Measurements from ENCODE around the gene NKPD1. TPM values are rescaled to one million over a fixed set of nuclear protein-coding genes. Genes with fewer than 3 reads are reported as not detected.

The NKPD1 gene
- polyA plus RNA-seq, 1 of the 3 experiments (the other 2 are of a cell fraction) = 0.12 TPM

DNA sequence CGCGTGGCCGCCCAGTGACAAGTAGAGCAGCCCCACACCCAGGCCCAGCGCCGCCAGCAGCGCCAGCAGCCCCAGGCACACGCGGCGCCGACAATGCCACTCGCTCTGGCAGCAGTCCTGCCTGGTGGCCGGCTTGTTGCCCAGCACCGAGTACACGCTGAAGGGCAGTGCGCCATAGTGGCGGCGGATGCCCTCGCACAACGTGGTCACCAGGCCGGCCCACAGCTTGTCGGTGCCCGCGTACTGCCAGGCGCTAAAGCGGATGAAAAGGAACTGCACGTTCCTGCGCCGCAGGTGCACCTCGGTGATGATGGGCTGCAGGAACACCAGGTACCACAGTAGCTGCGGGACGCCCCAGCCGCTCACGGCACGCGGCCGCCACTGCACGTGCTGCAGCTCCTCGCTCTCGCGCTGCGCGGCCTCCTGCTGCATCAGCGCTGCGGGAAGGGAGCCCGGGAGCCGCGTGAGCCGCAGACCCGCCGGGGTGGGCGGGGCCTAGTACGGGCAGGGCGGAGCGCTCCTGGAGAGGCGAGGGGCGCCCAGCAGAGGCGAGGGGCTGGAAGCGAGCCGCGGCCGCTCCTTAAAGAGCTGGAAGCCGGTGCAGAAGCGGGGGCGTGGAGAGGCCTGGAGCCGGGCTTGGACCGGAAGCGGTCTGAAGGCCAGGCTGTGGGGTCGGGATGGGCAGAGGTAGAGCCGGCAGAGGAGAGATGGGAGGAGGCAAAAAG is 7.3 kb downstream of the NKPD1 start (continued):
- TF ChIP-seq, protein P1, sequence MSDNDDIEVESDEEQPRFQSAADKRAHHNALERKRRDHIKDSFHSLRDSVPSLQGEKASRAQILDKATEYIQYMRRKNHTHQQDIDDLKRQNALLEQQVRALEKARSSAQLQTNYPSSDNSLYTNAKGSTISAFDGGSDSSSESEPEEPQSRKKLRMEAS (IDR thresholded peaks at IDR 0.05; ENCODE audit: low read depth) = peak; percentile 53; the same call in 1 of the 2 replicates
- no peak for TF ChIP-seq JUND (IDR thresholded peaks at IDR 0.05)
- TF ChIP-seq SIN3A (IDR thresholded peaks at IDR 0.05; ENCODE audit: borderline replicate concordance, low read depth, low read length) = no peak
- no peak for TF ChIP-seq TAF1 (IDR thresholded peaks at IDR 0.05; ENCODE audit: borderline replicate concordance, low read depth, low read length)

DNA sequence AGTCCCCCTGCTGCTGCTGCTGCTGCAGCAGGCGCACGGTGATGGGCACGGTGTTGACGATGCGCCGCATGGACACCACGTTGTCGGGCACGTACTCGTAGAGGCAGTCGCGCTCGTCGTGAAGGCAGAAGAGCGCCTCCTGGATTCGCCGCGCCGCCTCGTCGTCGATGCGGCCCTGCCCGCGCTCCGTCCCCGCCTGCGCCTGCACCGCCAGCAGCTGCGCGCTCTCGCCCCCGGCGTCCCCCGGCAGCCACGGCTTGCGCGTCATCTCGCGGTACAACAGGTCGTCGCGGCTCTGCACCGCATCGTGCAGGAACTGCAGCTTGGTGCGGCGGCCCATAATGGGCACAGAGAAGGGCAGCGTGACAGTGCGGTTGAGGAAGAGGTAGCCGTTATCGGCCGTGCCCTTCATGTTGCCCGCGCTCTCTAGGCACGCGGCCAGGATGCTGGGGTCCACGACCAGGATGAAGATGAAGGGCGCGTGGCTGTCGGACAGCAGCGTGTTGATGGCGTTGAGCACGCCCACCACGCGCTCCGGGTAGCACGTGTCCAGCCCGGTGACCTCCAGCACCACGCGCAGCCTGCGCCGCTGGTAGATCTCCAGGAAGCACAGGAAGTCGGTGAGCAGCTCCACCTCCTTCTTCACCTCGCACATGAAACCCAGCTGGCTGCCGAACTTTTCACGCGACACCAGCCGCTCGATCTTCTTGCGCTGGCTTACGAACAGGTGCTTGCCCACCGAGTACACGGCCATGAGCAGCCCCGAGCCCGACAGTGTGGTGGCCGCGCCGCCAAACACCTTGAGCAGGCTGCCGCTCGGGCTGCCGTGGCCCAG is 8.1 kb downstream of the NKPD1 start:
- ChIA-PET CTCF (interaction anchor here (0.8 to 4.1 kb wide), 12 partner anchors 9 to 187 kb away, joined by 3 to 21 read pairs (median 4); no protein-coding TSS in a partner anchor), POLR2A (no interaction called here)
- Histone ChIP-seq H3K4me1 (ENCODE audit: control insufficient read depth in 1 of 2, insufficient read depth in 2 of 2, low read depth in 1 of 2, low read length in 1 of 2) (peaks cover 0 to 17% of the 10 kb centered on the region in 2 experiments; a peak in 1 of 4 replicates), H3K79me2 (ENCODE audit: insufficient read depth) (no peaks in the 10 kb centered on the region), H3K9ac (no peak overlapping the region), H3K4me3 (ENCODE audit: low read depth in 2 of 2, low read length in 1 of 2) (peak overlapping the region in 1 of 2 experiments; percentile 13; a peak in 1 of 4 replicates), H4K20me1 (ENCODE audit: insufficient read depth) (no peaks in the 10 kb centered on the region), H3K4me2 (peak overlapping the region; percentile 37; the same call in 1 of the 2 replicates), H2AFZ (ENCODE audit: low read depth) (no peak overlapping the region), H3K36me3 (replicated peaks in 1 of 2; ENCODE audit: control insufficient read depth in 1 of 2, insufficient read depth in 2 of 2, low read length in 1 of 2) (no peaks in the 10 kb centered on the region), H3K27me3 (ENCODE audit: insufficient read depth) (no peaks in the 10 kb centered on the region; the same call in 1 of the 2 replicates), H3K9me3 (no peaks in the 10 kb centered on the region), H3F3A (replicated peaks; ENCODE audit: insufficient read depth) (no peaks in the 10 kb centered on the region), H3K27ac (ENCODE audit: low read depth in 2 of 2, low read length in 1 of 2) (no peak overlapping the region), H3K9me2 (no peaks in the 10 kb centered on the region)
- WGBS (ENCODE audit: low lambda C conversion rate) = 40% methylated on average over 72 of the region's 91 CpGs
- DNase-seq = peak; percentile 80
- TF ChIP-seq TCF12 (IDR thresholded peaks at IDR 0.05) (no peak), FOSL2 (IDR thresholded peaks at IDR 0.05; ENCODE audit: borderline replicate concordance, low read depth) (no peak), MEF2A (IDR thresholded peaks at IDR 0.05; ENCODE audit: borderline replicate concordance, low read depth) (no peak), RAD21 (IDR thresholded peaks at IDR 0.05; ENCODE audit: low read length) (no peak), CHD2 (IDR thresholded peaks at IDR 0.05; ENCODE audit: low read length, partially characterized antibody) (peak; percentile 25), JUND (IDR thresholded peaks at IDR 0.05) (no peak), EP300 (IDR thresholded peaks at IDR 0.05; ENCODE audit: borderline replicate concordance in 1 of 2, low read depth in 1 of 2, low read length in 1 of 2) (no peak), SMC3 (IDR thresholded peaks at IDR 0.05; ENCODE audit: low read depth, low read length) (no peak)
- TF ChIP-seq, protein P2, sequence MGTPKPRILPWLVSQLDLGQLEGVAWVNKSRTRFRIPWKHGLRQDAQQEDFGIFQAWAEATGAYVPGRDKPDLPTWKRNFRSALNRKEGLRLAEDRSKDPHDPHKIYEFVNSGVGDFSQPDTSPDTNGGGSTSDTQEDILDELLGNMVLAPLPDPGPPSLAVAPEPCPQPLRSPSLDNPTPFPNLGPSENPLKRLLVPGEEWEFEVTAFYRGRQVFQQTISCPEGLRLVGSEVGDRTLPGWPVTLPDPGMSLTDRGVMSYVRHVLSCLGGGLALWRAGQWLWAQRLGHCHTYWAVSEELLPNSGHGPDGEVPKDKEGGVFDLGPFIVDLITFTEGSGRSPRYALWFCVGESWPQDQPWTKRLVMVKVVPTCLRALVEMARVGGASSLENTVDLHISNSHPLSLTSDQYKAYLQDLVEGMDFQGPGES (IDR thresholded peaks at IDR 0.05; ENCODE audit: low read depth, low read length) = no peak
- TF ChIP-seq, protein P3, sequence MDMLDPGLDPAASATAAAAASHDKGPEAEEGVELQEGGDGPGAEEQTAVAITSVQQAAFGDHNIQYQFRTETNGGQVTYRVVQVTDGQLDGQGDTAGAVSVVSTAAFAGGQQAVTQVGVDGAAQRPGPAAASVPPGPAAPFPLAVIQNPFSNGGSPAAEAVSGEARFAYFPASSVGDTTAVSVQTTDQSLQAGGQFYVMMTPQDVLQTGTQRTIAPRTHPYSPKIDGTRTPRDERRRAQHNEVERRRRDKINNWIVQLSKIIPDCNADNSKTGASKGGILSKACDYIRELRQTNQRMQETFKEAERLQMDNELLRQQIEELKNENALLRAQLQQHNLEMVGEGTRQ (IDR thresholded peaks at IDR 0.05; ENCODE audit: borderline replicate concordance, low read depth, low read length) = no peak
- TF ChIP-seq, protein P4, sequence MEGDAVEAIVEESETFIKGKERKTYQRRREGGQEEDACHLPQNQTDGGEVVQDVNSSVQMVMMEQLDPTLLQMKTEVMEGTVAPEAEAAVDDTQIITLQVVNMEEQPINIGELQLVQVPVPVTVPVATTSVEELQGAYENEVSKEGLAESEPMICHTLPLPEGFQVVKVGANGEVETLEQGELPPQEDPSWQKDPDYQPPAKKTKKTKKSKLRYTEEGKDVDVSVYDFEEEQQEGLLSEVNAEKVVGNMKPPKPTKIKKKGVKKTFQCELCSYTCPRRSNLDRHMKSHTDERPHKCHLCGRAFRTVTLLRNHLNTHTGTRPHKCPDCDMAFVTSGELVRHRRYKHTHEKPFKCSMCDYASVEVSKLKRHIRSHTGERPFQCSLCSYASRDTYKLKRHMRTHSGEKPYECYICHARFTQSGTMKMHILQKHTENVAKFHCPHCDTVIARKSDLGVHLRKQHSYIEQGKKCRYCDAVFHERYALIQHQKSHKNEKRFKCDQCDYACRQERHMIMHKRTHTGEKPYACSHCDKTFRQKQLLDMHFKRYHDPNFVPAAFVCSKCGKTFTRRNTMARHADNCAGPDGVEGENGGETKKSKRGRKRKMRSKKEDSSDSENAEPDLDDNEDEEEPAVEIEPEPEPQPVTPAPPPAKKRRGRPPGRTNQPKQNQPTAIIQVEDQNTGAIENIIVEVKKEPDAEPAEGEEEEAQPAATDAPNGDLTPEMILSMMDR (IDR thresholded peaks at IDR 0.05) = peak; percentile 21
- TF ChIP-seq, protein P5, sequence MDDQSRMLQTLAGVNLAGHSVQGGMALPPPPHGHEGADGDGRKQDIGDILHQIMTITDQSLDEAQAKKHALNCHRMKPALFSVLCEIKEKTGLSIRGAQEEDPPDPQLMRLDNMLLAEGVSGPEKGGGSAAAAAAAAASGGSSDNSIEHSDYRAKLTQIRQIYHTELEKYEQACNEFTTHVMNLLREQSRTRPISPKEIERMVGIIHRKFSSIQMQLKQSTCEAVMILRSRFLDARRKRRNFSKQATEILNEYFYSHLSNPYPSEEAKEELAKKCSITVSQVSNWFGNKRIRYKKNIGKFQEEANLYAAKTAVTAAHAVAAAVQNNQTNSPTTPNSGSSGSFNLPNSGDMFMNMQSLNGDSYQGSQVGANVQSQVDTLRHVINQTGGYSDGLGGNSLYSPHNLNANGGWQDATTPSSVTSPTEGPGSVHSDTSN (IDR thresholded peaks at IDR 0.05) = no peak
- TF ChIP-seq, protein P6, sequence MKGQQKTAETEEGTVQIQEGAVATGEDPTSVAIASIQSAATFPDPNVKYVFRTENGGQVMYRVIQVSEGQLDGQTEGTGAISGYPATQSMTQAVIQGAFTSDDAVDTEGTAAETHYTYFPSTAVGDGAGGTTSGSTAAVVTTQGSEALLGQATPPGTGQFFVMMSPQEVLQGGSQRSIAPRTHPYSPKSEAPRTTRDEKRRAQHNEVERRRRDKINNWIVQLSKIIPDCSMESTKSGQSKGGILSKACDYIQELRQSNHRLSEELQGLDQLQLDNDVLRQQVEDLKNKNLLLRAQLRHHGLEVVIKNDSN (IDR thresholded peaks at IDR 0.05; ENCODE audit: borderline replicate concordance, low read depth) = no peak
- TF ChIP-seq, protein P7, sequence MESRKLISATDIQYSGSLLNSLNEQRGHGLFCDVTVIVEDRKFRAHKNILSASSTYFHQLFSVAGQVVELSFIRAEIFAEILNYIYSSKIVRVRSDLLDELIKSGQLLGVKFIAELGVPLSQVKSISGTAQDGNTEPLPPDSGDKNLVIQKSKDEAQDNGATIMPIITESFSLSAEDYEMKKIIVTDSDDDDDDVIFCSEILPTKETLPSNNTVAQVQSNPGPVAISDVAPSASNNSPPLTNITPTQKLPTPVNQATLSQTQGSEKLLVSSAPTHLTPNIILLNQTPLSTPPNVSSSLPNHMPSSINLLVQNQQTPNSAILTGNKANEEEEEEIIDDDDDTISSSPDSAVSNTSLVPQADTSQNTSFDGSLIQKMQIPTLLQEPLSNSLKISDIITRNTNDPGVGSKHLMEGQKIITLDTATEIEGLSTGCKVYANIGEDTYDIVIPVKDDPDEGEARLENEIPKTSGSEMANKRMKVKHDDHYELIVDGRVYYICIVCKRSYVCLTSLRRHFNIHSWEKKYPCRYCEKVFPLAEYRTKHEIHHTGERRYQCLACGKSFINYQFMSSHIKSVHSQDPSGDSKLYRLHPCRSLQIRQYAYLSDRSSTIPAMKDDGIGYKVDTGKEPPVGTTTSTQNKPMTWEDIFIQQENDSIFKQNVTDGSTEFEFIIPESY (IDR thresholded peaks at IDR 0.05; ENCODE audit: borderline replicate concordance, low read depth) = no peak
